ENCODE results near the gene SETBP1. TPM values are rescaled to one million over a fixed set of nuclear protein-coding genes. Genes with fewer than 3 reads are reported as not detected.

Gene SETBP1
- total RNA-seq, 1 experiment from 2014 or later = 9.6 TPM

DNA sequence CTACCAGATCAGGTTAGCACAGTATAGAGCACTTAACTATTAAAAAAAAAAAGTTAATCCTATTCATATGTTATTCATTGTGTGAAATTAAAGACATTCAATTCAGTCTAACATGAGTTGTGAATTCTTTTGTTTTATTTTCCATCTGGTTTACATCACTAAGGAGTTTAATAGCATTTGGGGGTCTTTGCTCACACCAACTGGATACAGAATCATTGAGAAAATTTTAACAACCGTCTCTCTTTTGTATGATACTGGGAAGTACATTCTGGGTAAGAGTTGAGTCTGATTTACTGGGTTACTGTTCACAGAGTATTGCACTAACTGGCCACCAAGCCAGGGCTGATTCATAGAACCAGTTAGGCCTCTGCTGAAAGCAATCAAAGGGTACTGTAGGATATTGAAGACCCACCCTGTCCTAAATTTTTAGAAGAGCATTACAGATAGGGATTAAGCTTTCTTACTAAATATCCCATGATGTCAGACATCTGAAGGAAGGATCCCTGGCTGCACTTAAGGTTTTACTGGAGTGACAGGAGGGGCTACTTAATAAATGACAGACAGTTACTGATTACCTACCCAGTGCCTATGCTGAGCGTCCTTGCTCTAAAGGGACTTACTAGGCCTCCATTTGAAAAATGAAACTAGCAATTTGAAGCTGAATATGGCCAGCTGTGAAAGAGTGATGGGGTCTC is 387.9 kb downstream of the SETBP1 start (continued):
- TF ChIP-seq STAT6 (CRISPR knock-in tag; conservative IDR thresholded peaks at IDR 0.05; ENCODE audit: low read depth) = no peak

- DNase-seq (ENCODE audit: low spot score) (no peak), ATAC-seq (no peak)
- Mint-ChIP-seq H3K36me3 (no peaks in the 10 kb centered on the region), H3K27ac (no peak overlapping the region), H3K4me3 (no peak overlapping the region), H3K27me3 (ENCODE audit: low read depth) (no peaks in the 10 kb centered on the region; the same call in 1 of the 2 replicates), H3K4me1 (no peaks in the 10 kb centered on the region), H3K9me3 (no peaks in the 10 kb centered on the region)
- TF ChIP-seq CREB1 (CRISPR knock-in tag; IDR thresholded peaks at IDR 0.05) (no peak), FOXP1 (CRISPR knock-in tag; IDR thresholded peaks at IDR 0.05; ENCODE audit: borderline replicate concordance) (no peak), NFE2L1 (CRISPR knock-in tag; IDR thresholded peaks at IDR 0.05) (no peak), HMGA2 (CRISPR knock-in tag; IDR thresholded peaks at IDR 0.05) (no peak), ZNF121 (CRISPR knock-in tag; IDR thresholded peaks at IDR 0.05) (no peak), ZNF416 (CRISPR knock-in tag; IDR thresholded peaks at IDR 0.05) (no peak), CREM (CRISPR knock-in tag; IDR thresholded peaks at IDR 0.05) (no peak), IRF2 (CRISPR knock-in tag; IDR thresholded peaks at IDR 0.05; ENCODE audit: borderline replicate concordance, low read depth) (no peak), TEAD1 (CRISPR knock-in tag; IDR thresholded peaks at IDR 0.05) (no peak), PREB (CRISPR knock-in tag; IDR thresholded peaks at IDR 0.05; ENCODE audit: borderline replicate concordance) (no peak), FOXJ3 (CRISPR knock-in tag; IDR thresholded peaks at IDR 0.05; ENCODE audit: borderline replicate concordance) (no peak), ZNF423 (CRISPR knock-in tag; IDR thresholded peaks at IDR 0.05) (no peak), MYBL2 (CRISPR knock-in tag; IDR thresholded peaks at IDR 0.05) (no peak), AFF4 (CRISPR knock-in tag; IDR thresholded peaks at IDR 0.05; ENCODE audit: borderline replicate concordance) (no peak)
- TF ChIP-seq, protein P1, sequence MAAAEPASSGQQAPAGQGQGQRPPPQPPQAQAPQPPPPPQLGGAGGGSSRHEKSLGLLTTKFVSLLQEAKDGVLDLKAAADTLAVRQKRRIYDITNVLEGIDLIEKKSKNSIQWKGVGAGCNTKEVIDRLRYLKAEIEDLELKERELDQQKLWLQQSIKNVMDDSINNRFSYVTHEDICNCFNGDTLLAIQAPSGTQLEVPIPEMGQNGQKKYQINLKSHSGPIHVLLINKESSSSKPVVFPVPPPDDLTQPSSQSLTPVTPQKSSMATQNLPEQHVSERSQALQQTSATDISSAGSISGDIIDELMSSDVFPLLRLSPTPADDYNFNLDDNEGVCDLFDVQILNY (CRISPR knock-in tag; IDR thresholded peaks at IDR 0.05) = no peak
- TF ChIP-seq, protein P2, sequence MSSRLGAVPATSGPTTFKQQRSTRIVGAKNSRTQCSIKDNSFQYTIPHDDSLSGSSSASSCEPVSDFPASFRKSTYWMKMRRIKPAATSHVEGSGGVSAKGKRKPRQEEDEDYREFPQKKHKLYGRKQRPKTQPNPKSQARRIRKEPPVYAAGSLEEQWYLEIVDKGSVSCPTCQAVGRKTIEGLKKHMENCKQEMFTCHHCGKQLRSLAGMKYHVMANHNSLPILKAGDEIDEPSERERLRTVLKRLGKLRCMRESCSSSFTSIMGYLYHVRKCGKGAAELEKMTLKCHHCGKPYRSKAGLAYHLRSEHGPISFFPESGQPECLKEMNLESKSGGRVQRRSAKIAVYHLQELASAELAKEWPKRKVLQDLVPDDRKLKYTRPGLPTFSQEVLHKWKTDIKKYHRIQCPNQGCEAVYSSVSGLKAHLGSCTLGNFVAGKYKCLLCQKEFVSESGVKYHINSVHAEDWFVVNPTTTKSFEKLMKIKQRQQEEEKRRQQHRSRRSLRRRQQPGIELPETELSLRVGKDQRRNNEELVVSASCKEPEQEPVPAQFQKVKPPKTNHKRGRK (CRISPR knock-in tag; IDR thresholded peaks at IDR 0.05; ENCODE audit: borderline replicate concordance) = no peak
- TF ChIP-seq, protein P3, sequence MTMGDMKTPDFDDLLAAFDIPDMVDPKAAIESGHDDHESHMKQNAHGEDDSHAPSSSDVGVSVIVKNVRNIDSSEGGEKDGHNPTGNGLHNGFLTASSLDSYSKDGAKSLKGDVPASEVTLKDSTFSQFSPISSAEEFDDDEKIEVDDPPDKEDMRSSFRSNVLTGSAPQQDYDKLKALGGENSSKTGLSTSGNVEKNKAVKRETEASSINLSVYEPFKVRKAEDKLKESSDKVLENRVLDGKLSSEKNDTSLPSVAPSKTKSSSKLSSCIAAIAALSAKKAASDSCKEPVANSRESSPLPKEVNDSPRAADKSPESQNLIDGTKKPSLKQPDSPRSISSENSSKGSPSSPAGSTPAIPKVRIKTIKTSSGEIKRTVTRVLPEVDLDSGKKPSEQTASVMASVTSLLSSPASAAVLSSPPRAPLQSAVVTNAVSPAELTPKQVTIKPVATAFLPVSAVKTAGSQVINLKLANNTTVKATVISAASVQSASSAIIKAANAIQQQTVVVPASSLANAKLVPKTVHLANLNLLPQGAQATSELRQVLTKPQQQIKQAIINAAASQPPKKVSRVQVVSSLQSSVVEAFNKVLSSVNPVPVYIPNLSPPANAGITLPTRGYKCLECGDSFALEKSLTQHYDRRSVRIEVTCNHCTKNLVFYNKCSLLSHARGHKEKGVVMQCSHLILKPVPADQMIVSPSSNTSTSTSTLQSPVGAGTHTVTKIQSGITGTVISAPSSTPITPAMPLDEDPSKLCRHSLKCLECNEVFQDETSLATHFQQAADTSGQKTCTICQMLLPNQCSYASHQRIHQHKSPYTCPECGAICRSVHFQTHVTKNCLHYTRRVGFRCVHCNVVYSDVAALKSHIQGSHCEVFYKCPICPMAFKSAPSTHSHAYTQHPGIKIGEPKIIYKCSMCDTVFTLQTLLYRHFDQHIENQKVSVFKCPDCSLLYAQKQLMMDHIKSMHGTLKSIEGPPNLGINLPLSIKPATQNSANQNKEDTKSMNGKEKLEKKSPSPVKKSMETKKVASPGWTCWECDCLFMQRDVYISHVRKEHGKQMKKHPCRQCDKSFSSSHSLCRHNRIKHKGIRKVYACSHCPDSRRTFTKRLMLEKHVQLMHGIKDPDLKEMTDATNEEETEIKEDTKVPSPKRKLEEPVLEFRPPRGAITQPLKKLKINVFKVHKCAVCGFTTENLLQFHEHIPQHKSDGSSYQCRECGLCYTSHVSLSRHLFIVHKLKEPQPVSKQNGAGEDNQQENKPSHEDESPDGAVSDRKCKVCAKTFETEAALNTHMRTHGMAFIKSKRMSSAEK (CRISPR knock-in tag; IDR thresholded peaks at IDR 0.05; ENCODE audit: borderline replicate concordance) = no peak
- CTCF ChIA-PET = interaction anchor here (0.6 kb wide), 1 partner anchor 12 kb away, joined by 3 read pairs; no protein-coding TSS in a partner anchor
- POLR2A ChIA-PET = no interaction called here
These were observed 388.9 kb downstream of the SETBP1 start for GRCh38 chr18:45069546-45069945.
